ENCODE measurements around the gene LMAN1L.

- TF ChIP-seq CTCF (IDR thresholded peaks at IDR 0.05; ENCODE audit: low read depth, low read length, missing input control) (no peak), EGR1 (IDR thresholded peaks at IDR 0.05; ENCODE audit: low read depth in 2 of 2) (no peak), REST (IDR thresholded peaks at IDR 0.05) (no peak), GABPA (IDR thresholded peaks at IDR 0.05 in 1 of 2, conservative IDR thresholded peaks at IDR 0.05 in 1 of 2) (no peak), MAX (IDR thresholded peaks at IDR 0.05) (no peak), SP1 (IDR thresholded peaks at IDR 0.05) (no peak), ATF3 (IDR thresholded peaks at IDR 0.05) (no peak), TAF1 (conservative IDR thresholded peaks at IDR 0.05) (no peak), HNF4G (IDR thresholded peaks at IDR 0.05) (no peak), ZBTB33 (IDR thresholded peaks at IDR 0.05) (no peak), RXRA (IDR thresholded peaks at IDR 0.05) (no peak), YY1 (IDR thresholded peaks at IDR 0.05) (no peak)
These were observed 27.2 kb upstream of the LMAN1L start for GRCh38 chr15:74785194-74786032.
